GM12878 (cell line): Measurements from ENCODE around the gene CPD. TPM values are rescaled to one million over a fixed set of nuclear protein-coding genes. Genes with fewer than 3 reads are reported as not detected.

Experiments
- CBX3 ChIP-seq: fragments of 200-600 bp; sonication (generic); IDR thresholded peaks from 2 replicates; pipeline ENCODE4 v1.6.1; 2016; ENCODE audit warnings: low read depth, borderline replicate concordance
- DPF2 ChIP-seq: fragments of 450-650 bp; IDR thresholded peaks from 2 replicates; pipeline ENCODE4 v1.6.1; 2017; ENCODE audit warnings: mild to moderate bottlenecking
- FOXM1 ChIP-seq: IDR thresholded peaks from 2 replicates; pipeline ENCODE4 v1.6.1; 2012; ENCODE audit warnings: low read depth, mild to moderate bottlenecking, inconsistent platforms, low read length, moderate library complexity
- HCFC1 ChIP-seq: fragments of 150-350 bp; IDR thresholded peaks from 2 replicates; pipeline ENCODE4 v1.6.1; 2014; ENCODE audit warnings: low read length
- KAT2A ChIP-seq: conservative IDR thresholded peaks from 2 replicates; pipeline ENCODE4 v1.6.1; 2011; ENCODE audit warnings: low read depth, low read length; ENCODE audit not compliant: control insufficient read depth
- MEF2B ChIP-seq: fragments of 450-650 bp; IDR thresholded peaks from 2 replicates; pipeline ENCODE4 v1.6.1; 2018; ENCODE audit warnings: mild to moderate bottlenecking, moderate library complexity; ENCODE audit not compliant: partially characterized antibody, poor library complexity, severe bottlenecking
- NFXL1 ChIP-seq: fragments of 450-650 bp; IDR thresholded peaks from 2 replicates; pipeline ENCODE4 v1.6.1; 2017; ENCODE audit warnings: antibody characterized with exemption, mild to moderate bottlenecking, borderline replicate concordance
- NFYA ChIP-seq: IDR thresholded peaks from 2 replicates; pipeline ENCODE4 v1.6.1; 2011; ENCODE audit warnings: low read depth, mild to moderate bottlenecking, low read length, improper control_type of control experiment, borderline replicate concordance
- NFYB ChIP-seq: IDR thresholded peaks from 2 replicates; pipeline ENCODE4 v1.6.1; 2011; ENCODE audit warnings: low read depth, mild to moderate bottlenecking, low read length, improper control_type of control experiment, moderate library complexity; ENCODE audit not compliant: insufficient read depth
- NR2C1 ChIP-seq: fragments of 450-650 bp; IDR thresholded peaks from 2 replicates; pipeline ENCODE4 v1.6.1; 2017; ENCODE audit warnings: antibody characterized with exemption, mild to moderate bottlenecking, moderate library complexity
- STAT1 ChIP-seq: fragments of 450-650 bp; conservative IDR thresholded peaks from 2 replicates; pipeline ENCODE4 v1.6.1; 2014; ENCODE audit warnings: antibody characterized with exemption, mild to moderate bottlenecking
- SUPT20H ChIP-seq: IDR thresholded peaks from 2 replicates; pipeline ENCODE4 v1.6.1; 2011; ENCODE audit warnings: low read depth, mild to moderate bottlenecking, low read length, moderate library complexity, borderline replicate concordance; ENCODE audit not compliant: control insufficient read depth
- TCF7 ChIP-seq: IDR thresholded peaks from 2 replicates; pipeline ENCODE4 v1.6.1; 2014; ENCODE audit warnings: antibody characterized with exemption, borderline replicate concordance
- ZBED1 ChIP-seq: IDR thresholded peaks from 2 replicates; pipeline ENCODE4 v1.6.1; 2016; ENCODE audit warnings: borderline replicate concordance
- polyA plus RNA-seq, 11 experiments: library from polyadenylated mRNA; depleted of rRNA in 4 of 11; unstranded in 6 of 11; stranded (reverse) in 5 of 11; fragments of >200 nt; fragmentation: Nextera tagmentation in 4 of 11; fragmentation: Illumina TruSeq in 1 of 11; extraction: Ambion mirVana in 4 of 11; extraction: Trizol in 1 of 11; gene quantifications; 1 replicate in 1 of 11; 2 replicates in 10 of 11; pipeline versions ENCODE4 v1.2.1 to v1.2.3, GENCODE V29; 2011 to 2016; ENCODE audit warnings: inconsistent platforms in 2 of 11, missing spikeins in 2 of 11, low read depth in 1 of 11
- total RNA-seq, 4 experiments: library from RNA; depleted of rRNA in 3 of 4; stranded (reverse); fragments of >200 nt in 3 of 4; fragmentation: Illumina TruSeq in 1 of 4; extraction: Trizol in 1 of 4; gene quantifications; 2 replicates each; pipeline versions ENCODE4 v1.2.1 to v1.2.3, GENCODE V29; 2013 to 2021
- TF ChIP-seq, protein P1 (sequence below): IDR thresholded peaks from 2 replicates; pipeline ENCODE4 v1.6.1; 2012; ENCODE audit warnings: low read depth, low read length, improper control_type of control experiment
- TF ChIP-seq, protein P2 (sequence below): fragments of 450-650 bp; IDR thresholded peaks from 2 replicates; pipeline ENCODE4 v1.6.1; 2017; ENCODE audit warnings: mild to moderate bottlenecking
- TF ChIP-seq, protein P3 (sequence below): IDR thresholded peaks from 2 replicates; pipeline ENCODE4 v1.6.1; 2012; ENCODE audit warnings: improper control_type of control experiment, low read depth, low read length; ENCODE audit not compliant: insufficient replicate concordance
- TF ChIP-seq, protein P4 (sequence below): IDR thresholded peaks from 2 replicates; pipeline ENCODE4 v1.6.1; 2011; ENCODE audit warnings: mild to moderate bottlenecking, low read depth, low read length, moderate library complexity; ENCODE audit not compliant: insufficient replicate concordance
- TF ChIP-seq, protein P5 (sequence below): fragments of 150-350 bp; IDR thresholded peaks from 2 replicates; pipeline ENCODE4 v1.6.1; 2014; ENCODE audit warnings: mild to moderate bottlenecking, low read depth, low read length

CPD gene
- total and polyA plus RNA-seq, 10 of the 15 experiments (the other 5 are each of a cell fraction or from before 2014, with no cell fraction given) = 3.5 to 24.2 (median 15.7) TPM

DNA sequence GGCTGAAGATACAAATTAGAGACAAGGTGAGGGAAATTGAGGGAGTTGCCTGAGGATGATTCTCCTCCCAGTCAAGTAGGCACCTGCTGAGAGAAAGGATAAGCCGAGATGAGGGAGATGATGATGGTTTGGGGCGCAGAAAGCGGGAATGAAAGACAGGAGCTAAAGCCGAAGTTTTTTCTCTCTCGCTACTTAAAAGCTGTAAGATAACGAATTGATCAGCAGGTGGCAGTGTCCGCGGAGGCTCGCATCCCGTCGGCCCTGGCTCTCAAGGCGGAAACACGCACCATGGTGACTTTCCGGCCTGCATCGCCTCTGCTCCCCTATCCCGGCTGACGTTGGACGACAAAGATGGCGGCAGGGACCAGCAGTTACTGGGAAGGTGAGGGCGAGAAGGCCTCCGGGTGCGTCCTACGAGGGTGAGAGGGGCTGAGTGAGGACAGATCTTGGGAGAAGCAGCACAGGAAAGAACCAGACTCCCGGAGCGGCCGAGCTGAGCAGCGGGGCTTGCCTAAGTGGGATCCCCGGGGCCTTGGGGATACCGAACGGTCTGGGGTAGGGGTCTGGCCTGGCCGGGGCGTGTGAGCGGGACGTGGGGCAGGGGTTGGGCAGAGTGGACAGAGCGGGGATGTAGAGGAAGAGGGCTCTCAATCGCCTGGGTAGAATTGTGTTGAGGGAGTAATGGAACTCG, 98.5 kb downstream of the CPD start, which contains the start of gene GOSR1 (continued):
- TF ChIP-seq NR2C1 (0 out of 2 replicates have a peak, but pooled peaks have one; percentile 16), NFYB (no peak), STAT1 (no peak), NFYA (no peak), ZBED1 (no peak), SUPT20H (no peak), CBX3 (no peak), MEF2B (no peak), TCF7 (no peak), DPF2 (no peak), NFXL1 (no peak), FOXM1 (0 out of 2 replicates have a peak, but pooled peaks have one; percentile 35), KAT2A (no peak), HCFC1 (peak; percentile 69)
- TF ChIP-seq, protein P1, sequence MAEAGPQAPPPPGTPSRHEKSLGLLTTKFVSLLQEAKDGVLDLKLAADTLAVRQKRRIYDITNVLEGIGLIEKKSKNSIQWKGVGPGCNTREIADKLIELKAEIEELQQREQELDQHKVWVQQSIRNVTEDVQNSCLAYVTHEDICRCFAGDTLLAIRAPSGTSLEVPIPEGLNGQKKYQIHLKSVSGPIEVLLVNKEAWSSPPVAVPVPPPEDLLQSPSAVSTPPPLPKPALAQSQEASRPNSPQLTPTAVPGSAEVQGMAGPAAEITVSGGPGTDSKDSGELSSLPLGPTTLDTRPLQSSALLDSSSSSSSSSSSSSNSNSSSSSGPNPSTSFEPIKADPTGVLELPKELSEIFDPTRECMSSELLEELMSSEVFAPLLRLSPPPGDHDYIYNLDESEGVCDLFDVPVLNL = no peak
- TF ChIP-seq, protein P2, sequence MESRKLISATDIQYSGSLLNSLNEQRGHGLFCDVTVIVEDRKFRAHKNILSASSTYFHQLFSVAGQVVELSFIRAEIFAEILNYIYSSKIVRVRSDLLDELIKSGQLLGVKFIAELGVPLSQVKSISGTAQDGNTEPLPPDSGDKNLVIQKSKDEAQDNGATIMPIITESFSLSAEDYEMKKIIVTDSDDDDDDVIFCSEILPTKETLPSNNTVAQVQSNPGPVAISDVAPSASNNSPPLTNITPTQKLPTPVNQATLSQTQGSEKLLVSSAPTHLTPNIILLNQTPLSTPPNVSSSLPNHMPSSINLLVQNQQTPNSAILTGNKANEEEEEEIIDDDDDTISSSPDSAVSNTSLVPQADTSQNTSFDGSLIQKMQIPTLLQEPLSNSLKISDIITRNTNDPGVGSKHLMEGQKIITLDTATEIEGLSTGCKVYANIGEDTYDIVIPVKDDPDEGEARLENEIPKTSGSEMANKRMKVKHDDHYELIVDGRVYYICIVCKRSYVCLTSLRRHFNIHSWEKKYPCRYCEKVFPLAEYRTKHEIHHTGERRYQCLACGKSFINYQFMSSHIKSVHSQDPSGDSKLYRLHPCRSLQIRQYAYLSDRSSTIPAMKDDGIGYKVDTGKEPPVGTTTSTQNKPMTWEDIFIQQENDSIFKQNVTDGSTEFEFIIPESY = no peak
- TF ChIP-seq, protein P3, sequence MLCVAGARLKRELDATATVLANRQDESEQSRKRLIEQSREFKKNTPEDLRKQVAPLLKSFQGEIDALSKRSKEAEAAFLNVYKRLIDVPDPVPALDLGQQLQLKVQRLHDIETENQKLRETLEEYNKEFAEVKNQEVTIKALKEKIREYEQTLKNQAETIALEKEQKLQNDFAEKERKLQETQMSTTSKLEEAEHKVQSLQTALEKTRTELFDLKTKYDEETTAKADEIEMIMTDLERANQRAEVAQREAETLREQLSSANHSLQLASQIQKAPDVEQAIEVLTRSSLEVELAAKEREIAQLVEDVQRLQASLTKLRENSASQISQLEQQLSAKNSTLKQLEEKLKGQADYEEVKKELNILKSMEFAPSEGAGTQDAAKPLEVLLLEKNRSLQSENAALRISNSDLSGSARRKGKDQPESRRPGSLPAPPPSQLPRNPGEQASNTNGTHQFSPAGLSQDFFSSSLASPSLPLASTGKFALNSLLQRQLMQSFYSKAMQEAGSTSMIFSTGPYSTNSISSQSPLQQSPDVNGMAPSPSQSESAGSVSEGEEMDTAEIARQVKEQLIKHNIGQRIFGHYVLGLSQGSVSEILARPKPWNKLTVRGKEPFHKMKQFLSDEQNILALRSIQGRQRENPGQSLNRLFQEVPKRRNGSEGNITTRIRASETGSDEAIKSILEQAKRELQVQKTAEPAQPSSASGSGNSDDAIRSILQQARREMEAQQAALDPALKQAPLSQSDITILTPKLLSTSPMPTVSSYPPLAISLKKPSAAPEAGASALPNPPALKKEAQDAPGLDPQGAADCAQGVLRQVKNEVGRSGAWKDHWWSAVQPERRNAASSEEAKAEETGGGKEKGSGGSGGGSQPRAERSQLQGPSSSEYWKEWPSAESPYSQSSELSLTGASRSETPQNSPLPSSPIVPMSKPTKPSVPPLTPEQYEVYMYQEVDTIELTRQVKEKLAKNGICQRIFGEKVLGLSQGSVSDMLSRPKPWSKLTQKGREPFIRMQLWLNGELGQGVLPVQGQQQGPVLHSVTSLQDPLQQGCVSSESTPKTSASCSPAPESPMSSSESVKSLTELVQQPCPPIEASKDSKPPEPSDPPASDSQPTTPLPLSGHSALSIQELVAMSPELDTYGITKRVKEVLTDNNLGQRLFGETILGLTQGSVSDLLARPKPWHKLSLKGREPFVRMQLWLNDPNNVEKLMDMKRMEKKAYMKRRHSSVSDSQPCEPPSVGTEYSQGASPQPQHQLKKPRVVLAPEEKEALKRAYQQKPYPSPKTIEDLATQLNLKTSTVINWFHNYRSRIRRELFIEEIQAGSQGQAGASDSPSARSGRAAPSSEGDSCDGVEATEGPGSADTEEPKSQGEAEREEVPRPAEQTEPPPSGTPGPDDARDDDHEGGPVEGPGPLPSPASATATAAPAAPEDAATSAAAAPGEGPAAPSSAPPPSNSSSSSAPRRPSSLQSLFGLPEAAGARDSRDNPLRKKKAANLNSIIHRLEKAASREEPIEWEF = no peak
- TF ChIP-seq, protein P4, sequence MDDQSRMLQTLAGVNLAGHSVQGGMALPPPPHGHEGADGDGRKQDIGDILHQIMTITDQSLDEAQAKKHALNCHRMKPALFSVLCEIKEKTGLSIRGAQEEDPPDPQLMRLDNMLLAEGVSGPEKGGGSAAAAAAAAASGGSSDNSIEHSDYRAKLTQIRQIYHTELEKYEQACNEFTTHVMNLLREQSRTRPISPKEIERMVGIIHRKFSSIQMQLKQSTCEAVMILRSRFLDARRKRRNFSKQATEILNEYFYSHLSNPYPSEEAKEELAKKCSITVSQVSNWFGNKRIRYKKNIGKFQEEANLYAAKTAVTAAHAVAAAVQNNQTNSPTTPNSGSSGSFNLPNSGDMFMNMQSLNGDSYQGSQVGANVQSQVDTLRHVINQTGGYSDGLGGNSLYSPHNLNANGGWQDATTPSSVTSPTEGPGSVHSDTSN = no peak
- TF ChIP-seq, protein P5, sequence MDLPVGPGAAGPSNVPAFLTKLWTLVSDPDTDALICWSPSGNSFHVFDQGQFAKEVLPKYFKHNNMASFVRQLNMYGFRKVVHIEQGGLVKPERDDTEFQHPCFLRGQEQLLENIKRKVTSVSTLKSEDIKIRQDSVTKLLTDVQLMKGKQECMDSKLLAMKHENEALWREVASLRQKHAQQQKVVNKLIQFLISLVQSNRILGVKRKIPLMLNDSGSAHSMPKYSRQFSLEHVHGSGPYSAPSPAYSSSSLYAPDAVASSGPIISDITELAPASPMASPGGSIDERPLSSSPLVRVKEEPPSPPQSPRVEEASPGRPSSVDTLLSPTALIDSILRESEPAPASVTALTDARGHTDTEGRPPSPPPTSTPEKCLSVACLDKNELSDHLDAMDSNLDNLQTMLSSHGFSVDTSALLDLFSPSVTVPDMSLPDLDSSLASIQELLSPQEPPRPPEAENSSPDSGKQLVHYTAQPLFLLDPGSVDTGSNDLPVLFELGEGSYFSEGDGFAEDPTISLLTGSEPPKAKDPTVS = no peak
